Panc1 (cell line): ENCODE results near the gene DENND2A. TPM values are rescaled to one million over a fixed set of nuclear protein-coding genes. Genes with fewer than 3 reads are reported as not detected.

Experiments
- ATAC-seq: fragments of 200-7000 bp; cut with Tn5 transposase; 2 replicates; pipeline ENCODE4 v1.9.1; 2020; ENCODE audit warnings: mild to moderate bottlenecking, moderate library complexity
- BruUV-seq: library from RNA; stranded (reverse); fragments of 400-500 nt; replicated peaks from 2 replicates; lab custom pipeline; 2021; lab: Mats Ljungman, UMichigan
- CTCF ChIA-PET: fragments of 300-600 bp; sonication (Branson Sonifier 250); formaldehyde crosslinking; loops from one replicate; lab custom pipeline; 2022; ENCODE audit warnings: antibody characterized with exemption; lab: Charles Lee
- POLR2A ChIA-PET: fragments of 300-600 bp; sonication (Branson Sonifier 250); formaldehyde crosslinking; loops from one replicate; lab custom pipeline; 2022; ENCODE audit warnings: antibody characterized with exemption; lab: Charles Lee
- DNase-seq: peaks from one replicate; pipeline ENCODE4 v3.0.0-alpha.2; 2010; ENCODE audit warnings: low read depth, low spot score
- H3K27ac ChIP-seq: 2 replicates; pipeline ENCODE4 v1.5.1; 2011; ENCODE audit warnings: mild to moderate bottlenecking, low read length, inconsistent platforms
- H3K27me3 ChIP-seq: fragments of 200-500 bp; sonication (Bioruptor generic); 2 replicates; pipeline ENCODE4 v1.6.0; 2014; ENCODE audit warnings: low read length, inconsistent platforms; ENCODE audit not compliant: control insufficient read depth, insufficient read depth
- H3K36me3 ChIP-seq: fragments of 200-500 bp; sonication (Bioruptor generic); 2 replicates; pipeline ENCODE4 v1.5.1; 2014; ENCODE audit warnings: inconsistent platforms, mild to moderate bottlenecking, low read length, moderate library complexity; ENCODE audit not compliant: control insufficient read depth, insufficient read depth
- H3K4me1 ChIP-seq: 2 replicates; pipeline ENCODE4 v1.5.1; 2011; ENCODE audit warnings: inconsistent platforms, mild to moderate bottlenecking, low read length, moderate library complexity; ENCODE audit not compliant: control insufficient read depth, insufficient read depth
- H3K4me3 ChIP-seq, 2 experiments: 2 replicates each; pipeline ENCODE4 v1.5.1; 2011 to 2012; ENCODE audit warnings: low read depth in 2 of 2, low read length in 2 of 2, mild to moderate bottlenecking in 2 of 2, inconsistent platforms in 1 of 2, moderate library complexity in 1 of 2
- H3K9me3 ChIP-seq: fragments of 200-500 bp; sonication (Bioruptor generic); 2 replicates; pipeline ENCODE4 v1.5.1; 2014; ENCODE audit warnings: low read depth, mild to moderate bottlenecking, inconsistent platforms, low read length, moderate library complexity; ENCODE audit not compliant: control insufficient read depth, insufficient read depth
- CTCF ChIP-seq: fragments of 450-650 bp; IDR thresholded peaks from 2 replicates; pipeline ENCODE4 v1.5.1; 2017; ENCODE audit warnings: mild to moderate bottlenecking
- POLR2AphosphoS5 ChIP-seq: IDR thresholded peaks from 2 replicates; pipeline ENCODE4 v1.6.1; 2012; ENCODE audit warnings: mild to moderate bottlenecking, low read depth, low read length, moderate library complexity
- REST ChIP-seq, 2 experiments: IDR thresholded peaks; 2 replicates each; pipeline ENCODE4 v1.6.1; 2011 to 2012; ENCODE audit warnings: low read depth in 2 of 2, control low read depth in 1 of 2, low read length in 1 of 2, mild to moderate bottlenecking in 1 of 2, moderate library complexity in 1 of 2; ENCODE audit not compliant: insufficient read depth in 1 of 2
- SIN3A ChIP-seq: IDR thresholded peaks from 2 replicates; pipeline ENCODE4 v1.6.1; 2012; ENCODE audit warnings: low read depth, mild to moderate bottlenecking, low read length, moderate library complexity, borderline replicate concordance; ENCODE audit not compliant: insufficient read depth
- TCF7L2 ChIP-seq: IDR thresholded peaks from 2 replicates; pipeline ENCODE4 v1.6.1; 2011; ENCODE audit warnings: mild to moderate bottlenecking, low read depth, low read length, inconsistent platforms
- in situ Hi-C: cut with HindIII; loops from 2 replicates; pipeline ENCODE4 v1.10.0; 2016; ENCODE audit warnings: low sequenced_read_pairs, low pct_unique_long_range_greater_than_20kb
- intact Hi-C: fragments of 100-400 bp; cut with micrococcal nuclease; formaldehyde crosslinking; loops from one replicate; pipeline ENCODE4 v1.10.0; 2022; ENCODE audit not compliant: unreplicated experiment
- total RNA-seq: library from RNA; stranded (reverse); gene quantifications from one replicate; pipeline ENCODE4 v1.2.1, GENCODE V29; 2021; ENCODE audit not compliant: unreplicated experiment

Gene DENND2A
- total RNA-seq, 1 experiment from 2014 or later, result 1.4 TPM

- no peaks in the 10 kb centered on the region for H3K4me1 ChIP-seq
- H3K27me3 ChIP-seq, result no peaks in the 10 kb centered on the region
- no TSS peak for BruUV-seq
- ATAC-seq (no peak), DNase-seq (no peak)
- no peak overlapping the region for H3K4me3 ChIP-seq
- CTCF ChIA-PET, result no interaction called here
- TF ChIP-seq SIN3A, result no peak
- TF ChIP-seq POLR2AphosphoS5, result no peak
- TF ChIP-seq REST (IDR thresholded peaks at IDR 0.05; ENCODE audit: insufficient read depth in 1 of 2, low read depth in 2 of 2, low read length in 1 of 2), result no peak
- TF ChIP-seq CTCF, result no peak
- no peak for TF ChIP-seq TCF7L2
- POLR2A ChIA-PET, result no interaction called here
- H3K9me3 ChIP-seq, result no peaks in the 10 kb centered on the region
- no peaks in the 10 kb centered on the region for H3K36me3 ChIP-seq
- no peak overlapping the region for H3K27ac ChIP-seq
- intact Hi-C loops (no loop called here), in situ Hi-C loops (no loop called here)
Observed at GRCh38 chr7:140519007-140519399, 121.6 kb downstream of the DENND2A start.

GRCh38 chr7:140518370-140519006, 122.1 kb downstream of the DENND2A start:
- in situ Hi-C loops, result no loop called here
- no peak for TF ChIP-seq CTCF
- no peak for TF ChIP-seq REST (IDR thresholded peaks at IDR 0.05; ENCODE audit: insufficient read depth in 1 of 2, low read depth in 2 of 2, low read length in 1 of 2)
- no peak for TF ChIP-seq TCF7L2
- no peak for TF ChIP-seq SIN3A
- no peak for TF ChIP-seq POLR2AphosphoS5
- BruUV-seq, result no TSS peak
- H3K27ac ChIP-seq, result no peak overlapping the region
- H3K36me3 ChIP-seq, result no peaks in the 10 kb centered on the region
- CTCF ChIA-PET, result interaction anchor here (0.6 to 3.1 kb wide), 5 partner anchors 72 to 141 kb away, joined by 3 to 30 read pairs (median 3); no protein-coding TSS in a partner anchor
- no peak for ATAC-seq
- POLR2A ChIA-PET, result no interaction called here
- intact Hi-C loops, result loop anchor here (1.0 kb wide), 1 partner anchor 135 kb away; no protein-coding TSS in a partner anchor
- no peak for DNase-seq
- no peaks in the 10 kb centered on the region for H3K4me1 ChIP-seq
- no peaks in the 10 kb centered on the region for H3K27me3 ChIP-seq
- H3K4me3 ChIP-seq, result no peak overlapping the region
- H3K9me3 ChIP-seq, result no peaks in the 10 kb centered on the region
